ENCODE measurements around the gene NQO2.
"Not testable (repeated sequence)": the region's sequence is repeated elsewhere in the genome, so short reads cannot be mapped to it uniquely, and the experiment has no call there.

DNA sequence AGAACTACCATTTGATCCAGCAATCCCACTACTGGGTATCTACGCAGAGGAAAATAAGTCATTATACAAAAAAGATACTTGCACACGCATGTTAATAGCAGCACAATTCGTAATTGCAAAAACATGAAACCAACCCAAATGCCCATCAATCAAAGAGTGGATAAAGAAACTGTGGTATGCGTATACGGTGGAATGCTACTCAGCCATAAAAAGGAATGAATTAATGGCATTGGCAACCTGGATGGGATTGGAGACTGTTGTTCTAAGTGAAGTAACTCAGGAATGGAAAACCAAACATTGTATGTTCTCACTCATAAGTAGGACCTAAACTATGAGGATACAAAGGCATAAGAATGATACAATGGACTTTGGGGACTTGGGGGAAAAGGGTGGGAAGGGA lies 27.0 kb upstream of the NQO2 start:
- TF ChIP-seq, protein P1, sequence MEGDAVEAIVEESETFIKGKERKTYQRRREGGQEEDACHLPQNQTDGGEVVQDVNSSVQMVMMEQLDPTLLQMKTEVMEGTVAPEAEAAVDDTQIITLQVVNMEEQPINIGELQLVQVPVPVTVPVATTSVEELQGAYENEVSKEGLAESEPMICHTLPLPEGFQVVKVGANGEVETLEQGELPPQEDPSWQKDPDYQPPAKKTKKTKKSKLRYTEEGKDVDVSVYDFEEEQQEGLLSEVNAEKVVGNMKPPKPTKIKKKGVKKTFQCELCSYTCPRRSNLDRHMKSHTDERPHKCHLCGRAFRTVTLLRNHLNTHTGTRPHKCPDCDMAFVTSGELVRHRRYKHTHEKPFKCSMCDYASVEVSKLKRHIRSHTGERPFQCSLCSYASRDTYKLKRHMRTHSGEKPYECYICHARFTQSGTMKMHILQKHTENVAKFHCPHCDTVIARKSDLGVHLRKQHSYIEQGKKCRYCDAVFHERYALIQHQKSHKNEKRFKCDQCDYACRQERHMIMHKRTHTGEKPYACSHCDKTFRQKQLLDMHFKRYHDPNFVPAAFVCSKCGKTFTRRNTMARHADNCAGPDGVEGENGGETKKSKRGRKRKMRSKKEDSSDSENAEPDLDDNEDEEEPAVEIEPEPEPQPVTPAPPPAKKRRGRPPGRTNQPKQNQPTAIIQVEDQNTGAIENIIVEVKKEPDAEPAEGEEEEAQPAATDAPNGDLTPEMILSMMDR (IDR thresholded peaks at IDR 0.05) = not testable (repeated sequence)
- not testable (repeated sequence) for TF ChIP-seq POLR2AphosphoS5 (IDR thresholded peaks at IDR 0.05; ENCODE audit: insufficient read depth in 1 of 2, low read depth in 1 of 2)
